Loucy (cell line): ENCODE data around the gene SRD5A1.

Experiments
- H2AFZ ChIP-seq: fragments of 200-600 bp; sonication (generic); 2 replicates; pipeline ENCODE4 v1.6.0; 2016; ENCODE audit warnings: antibody characterized with exemption, mild to moderate bottlenecking, low read length, moderate library complexity
- H3F3A ChIP-seq: fragments of 200-600 bp; 2 replicates; pipeline ENCODE4 v1.6.0; 2016; ENCODE audit warnings: antibody characterized with exemption, low read depth, mild to moderate bottlenecking
- H3K27me3 ChIP-seq: fragments of 200-600 bp; sonication (generic); 2 replicates; pipeline ENCODE4 v1.6.1; 2014; ENCODE audit warnings: low read length, mild to moderate bottlenecking; ENCODE audit not compliant: insufficient read depth, poor library complexity, severe bottlenecking
- H3K36me3 ChIP-seq: fragments of 200-600 bp; sonication (generic); 2 replicates; pipeline ENCODE4 v1.6.1; 2016; ENCODE audit warnings: low read length; ENCODE audit not compliant: insufficient read depth
- H3K4me1 ChIP-seq: fragments of 200-600 bp; sonication (generic); 2 replicates; pipeline ENCODE4 v1.5.1; 2014; ENCODE audit warnings: low read length, mild to moderate bottlenecking; ENCODE audit not compliant: insufficient read depth, poor library complexity, severe bottlenecking
- H3K4me2 ChIP-seq: fragments of 200-600 bp; sonication (generic); 2 replicates; pipeline ENCODE4 v1.6.0; 2014; ENCODE audit warnings: antibody characterized with exemption, low read length, low read depth, mild to moderate bottlenecking; ENCODE audit not compliant: poor library complexity, severe bottlenecking
- H3K4me3 ChIP-seq: fragments of 200-600 bp; sonication (generic); 2 replicates; pipeline ENCODE4 v1.5.1; 2014; ENCODE audit warnings: low read length, mild to moderate bottlenecking, mixed read lengths; ENCODE audit not compliant: poor library complexity, severe bottlenecking
- H3K79me2 ChIP-seq: fragments of 200-600 bp; sonication (generic); 2 replicates; pipeline ENCODE4 v1.6.1; 2014; ENCODE audit warnings: low read length; ENCODE audit not compliant: insufficient read depth
- H3K9ac ChIP-seq: fragments of 200-600 bp; sonication (generic); 2 replicates; pipeline ENCODE4 v1.6.0; 2014; ENCODE audit warnings: mild to moderate bottlenecking, low read depth, low read length, moderate library complexity; ENCODE audit not compliant: poor library complexity, severe bottlenecking
- H3K9me2 ChIP-seq: fragments of 200-600 bp; sonication (generic); replicated peaks from 2 replicates; pipeline ENCODE4 v1.6.1; 2016; ENCODE audit warnings: low read depth, low read length, mixed read lengths
- H3K9me3 ChIP-seq: fragments of 200-600 bp; sonication (generic); 2 replicates; pipeline ENCODE4 v1.6.1; 2014; ENCODE audit warnings: mild to moderate bottlenecking, antibody characterized with exemption, low read length, low read depth; ENCODE audit not compliant: insufficient read depth
- H4K20me1 ChIP-seq: fragments of 200-600 bp; sonication (generic); 2 replicates; pipeline ENCODE4 v1.6.0; 2014; ENCODE audit warnings: antibody characterized with exemption, low read length, mild to moderate bottlenecking; ENCODE audit not compliant: insufficient read depth, poor library complexity, severe bottlenecking
- EZH2phosphoT487 ChIP-seq: fragments of 200-600 bp; IDR thresholded peaks from 2 replicates; pipeline ENCODE4 v1.6.1; 2018; ENCODE audit warnings: antibody characterized with exemption, mild to moderate bottlenecking, moderate library complexity, borderline replicate concordance
- TF ChIP-seq, protein P1 (sequence below): fragments of 200-600 bp; sonication (generic); conservative IDR thresholded peaks from 2 replicates; pipeline ENCODE4 v1.5.1; 2014; ENCODE audit warnings: mild to moderate bottlenecking, antibody characterized with exemption, low read length

SRD5A1 gene

DNA sequence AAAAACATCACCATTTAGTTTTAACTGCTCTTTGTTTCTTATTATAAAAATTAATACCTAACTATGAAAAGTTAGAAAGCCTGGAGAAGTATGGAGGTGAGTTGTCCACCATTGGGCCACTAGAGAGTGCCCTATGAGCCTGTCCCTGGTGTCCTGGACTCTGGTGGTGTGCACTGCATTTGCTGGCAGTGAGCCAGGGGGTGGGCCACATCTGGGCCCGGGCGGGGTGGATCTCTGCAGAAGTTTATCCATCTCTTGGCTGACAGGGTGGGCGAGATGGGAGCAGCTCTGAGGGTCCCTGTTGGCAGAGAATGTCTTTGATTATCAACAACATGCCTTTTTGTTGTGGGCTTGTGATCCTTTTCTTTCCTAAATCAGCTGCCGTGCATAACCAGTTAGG, 88.2 kb downstream of the SRD5A1 start:
- H3K9me2 ChIP-seq = no peaks in the 10 kb centered on the region
- peaks cover 100% of the 10 kb centered on the region for H3K79me2 ChIP-seq
- peaks cover 90% of the 10 kb centered on the region for H4K20me1 ChIP-seq
- peaks cover 43% of the 10 kb centered on the region; the same call in 1 of the 2 replicates for H3K36me3 ChIP-seq
- H3K9ac ChIP-seq = peak overlapping the region; percentile 29
- H2AFZ ChIP-seq = no peak overlapping the region
- H3K9me3 ChIP-seq = no peaks in the 10 kb centered on the region
- peak overlapping the region; percentile 73 for H3K4me2 ChIP-seq
- no peaks in the 10 kb centered on the region for H3K27me3 ChIP-seq
- H3K4me1 ChIP-seq = peaks cover 50% of the 10 kb centered on the region
- TF ChIP-seq, protein P1, sequence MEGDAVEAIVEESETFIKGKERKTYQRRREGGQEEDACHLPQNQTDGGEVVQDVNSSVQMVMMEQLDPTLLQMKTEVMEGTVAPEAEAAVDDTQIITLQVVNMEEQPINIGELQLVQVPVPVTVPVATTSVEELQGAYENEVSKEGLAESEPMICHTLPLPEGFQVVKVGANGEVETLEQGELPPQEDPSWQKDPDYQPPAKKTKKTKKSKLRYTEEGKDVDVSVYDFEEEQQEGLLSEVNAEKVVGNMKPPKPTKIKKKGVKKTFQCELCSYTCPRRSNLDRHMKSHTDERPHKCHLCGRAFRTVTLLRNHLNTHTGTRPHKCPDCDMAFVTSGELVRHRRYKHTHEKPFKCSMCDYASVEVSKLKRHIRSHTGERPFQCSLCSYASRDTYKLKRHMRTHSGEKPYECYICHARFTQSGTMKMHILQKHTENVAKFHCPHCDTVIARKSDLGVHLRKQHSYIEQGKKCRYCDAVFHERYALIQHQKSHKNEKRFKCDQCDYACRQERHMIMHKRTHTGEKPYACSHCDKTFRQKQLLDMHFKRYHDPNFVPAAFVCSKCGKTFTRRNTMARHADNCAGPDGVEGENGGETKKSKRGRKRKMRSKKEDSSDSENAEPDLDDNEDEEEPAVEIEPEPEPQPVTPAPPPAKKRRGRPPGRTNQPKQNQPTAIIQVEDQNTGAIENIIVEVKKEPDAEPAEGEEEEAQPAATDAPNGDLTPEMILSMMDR = peak; percentile 14; the same call in 1 of the 2 replicates
- TF ChIP-seq EZH2phosphoT487 = no peak
- H3K4me3 ChIP-seq = peak overlapping the region; percentile 64
- H3F3A ChIP-seq = no peaks in the 10 kb centered on the region; the same call in 1 of the 2 replicates

DNA sequence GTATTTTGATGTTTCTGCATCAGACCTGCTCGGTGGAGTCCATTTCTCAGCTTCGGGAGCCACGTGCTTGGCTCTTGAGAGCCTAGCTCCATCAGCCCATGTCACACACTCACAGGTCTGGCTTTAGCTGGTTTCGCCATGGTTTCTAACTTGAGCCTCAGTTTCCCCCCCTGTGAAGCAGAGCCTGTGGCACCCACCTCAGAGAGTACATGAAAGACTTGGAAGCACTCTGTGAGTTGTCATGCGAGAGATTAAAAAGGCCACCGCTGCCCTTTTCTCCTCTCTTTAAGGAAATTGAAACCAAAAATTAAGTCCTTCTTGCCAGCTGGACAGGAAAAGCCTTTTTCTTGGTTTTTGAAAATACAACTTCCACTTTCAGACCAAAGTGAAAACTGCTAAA, 88.8 kb downstream of the SRD5A1 start:
- Histone ChIP-seq H3K9me3 (no peaks in the 10 kb centered on the region), H3K4me1 (peaks cover 45% of the 10 kb centered on the region), H3K27me3 (no peaks in the 10 kb centered on the region), H3F3A (no peaks in the 10 kb centered on the region; the same call in 1 of the 2 replicates), H3K4me3 (peak overlapping the region; percentile 64), H3K79me2 (peaks cover 100% of the 10 kb centered on the region), H3K9ac (peak overlapping the region; percentile 29), H3K4me2 (peak overlapping the region; percentile 73), H4K20me1 (peaks cover 90% of the 10 kb centered on the region), H2AFZ (no peak overlapping the region), H3K9me2 (no peaks in the 10 kb centered on the region), H3K36me3 (peaks cover 45% of the 10 kb centered on the region; the same call in 1 of the 2 replicates)
- no peak for TF ChIP-seq EZH2phosphoT487
- TF ChIP-seq, protein P1 = no peak

DNA sequence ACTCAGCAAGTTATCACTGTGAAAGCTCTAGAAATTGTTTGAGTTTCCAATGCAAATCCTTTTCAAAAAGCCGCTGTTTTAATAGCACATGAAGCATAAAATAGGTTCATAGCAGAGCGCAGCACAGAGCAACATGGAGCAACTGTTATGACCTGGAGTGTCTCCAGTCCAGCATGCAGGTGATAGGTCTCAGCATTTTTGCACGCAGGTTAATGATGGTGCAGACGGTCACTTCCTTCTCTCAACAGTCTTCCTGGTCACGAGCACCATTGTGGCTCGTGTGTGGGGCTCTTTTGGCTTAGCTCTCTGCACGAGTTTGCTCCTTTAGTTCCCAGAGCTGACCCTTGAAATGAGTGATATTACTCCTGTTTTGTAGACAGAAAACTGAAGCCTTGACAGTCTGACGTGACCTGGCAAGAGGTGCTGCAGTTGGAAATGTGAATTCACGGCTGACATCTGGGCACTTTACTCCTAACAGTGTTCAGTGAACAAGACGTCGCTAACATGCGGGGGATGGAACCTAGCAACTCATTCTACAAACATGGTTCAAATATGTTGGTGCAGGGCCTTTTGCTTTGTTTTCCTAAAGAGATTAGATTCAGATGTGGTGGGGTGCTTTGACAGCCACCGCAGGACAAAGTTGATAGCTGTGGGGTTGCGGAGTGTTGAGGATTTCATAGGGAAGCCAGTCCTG, 90.0 kb downstream of the SRD5A1 start:
- peak overlapping the region; percentile 73 for H3K4me2 ChIP-seq
- no peaks in the 10 kb centered on the region for H3K27me3 ChIP-seq
- TF ChIP-seq EZH2phosphoT487 = no peak
- TF ChIP-seq, protein P1 = no peak
- peaks cover 45% of the 10 kb centered on the region; the same call in 1 of the 2 replicates for H3K36me3 ChIP-seq
- H3K4me3 ChIP-seq = no peak overlapping the region
- peaks cover 100% of the 10 kb centered on the region for H3K79me2 ChIP-seq
- no peaks in the 10 kb centered on the region for H3K9me2 ChIP-seq
- H3K9me3 ChIP-seq = no peaks in the 10 kb centered on the region
- peak overlapping the region; percentile 29 for H3K9ac ChIP-seq
- H3F3A ChIP-seq = no peaks in the 10 kb centered on the region; the same call in 1 of the 2 replicates
- H3K4me1 ChIP-seq = peaks cover 45% of the 10 kb centered on the region
- H2AFZ ChIP-seq = no peak overlapping the region
- peaks cover 90% of the 10 kb centered on the region for H4K20me1 ChIP-seq
